HG03095 (cell line): ENCODE measurements around the gene RIPK4.
"Not testable (repeated sequence)": the region's sequence is repeated elsewhere in the genome, so short reads cannot be mapped to it uniquely, and the experiment has no call there.

Experiments used
- ATAC-seq: cut with Tn5 transposase; IDR thresholded peaks from one replicate; pipeline ENCODE4 v1.9.1; 2021; ENCODE audit warnings: moderate library complexity; ENCODE audit not compliant: unreplicated experiment

The RIPK4 gene

DNA sequence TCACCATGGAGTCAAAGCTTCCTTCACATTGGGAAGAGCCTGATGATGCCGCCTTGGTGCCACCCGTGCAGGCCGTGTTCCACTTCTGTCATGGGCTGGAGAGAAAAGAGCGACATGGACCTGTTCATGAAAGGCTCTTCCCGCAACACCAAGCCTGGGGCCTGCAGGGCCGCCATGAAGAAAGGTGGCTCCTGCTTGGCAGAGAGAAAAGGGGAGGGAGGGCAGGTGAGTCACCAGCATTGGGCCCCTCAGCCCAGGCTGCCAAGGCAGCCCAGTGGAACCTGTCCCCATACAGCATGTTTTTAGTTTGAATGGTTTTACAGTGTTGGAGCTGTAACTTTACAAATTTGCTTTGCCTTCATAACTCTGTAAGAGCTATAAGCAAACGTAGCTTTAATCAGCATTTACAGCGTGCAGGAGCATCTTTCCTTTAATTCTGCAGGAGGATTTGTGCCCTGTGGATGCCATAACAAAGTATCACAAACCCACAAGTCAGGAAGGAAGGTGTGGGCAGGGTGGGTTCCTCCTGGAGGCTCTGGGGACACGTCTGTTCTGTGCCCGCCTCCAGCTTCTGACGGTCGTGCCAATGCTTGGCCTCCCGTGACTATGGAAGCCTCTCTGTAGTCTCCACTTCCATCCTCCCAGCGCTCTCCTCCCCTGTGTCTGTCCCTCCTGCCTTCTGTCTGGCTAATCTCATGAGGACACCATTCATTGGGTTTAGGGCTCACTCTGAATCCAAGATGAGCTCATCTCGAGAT lies 49.1 kb downstream of the RIPK4 start:
- no peak for ATAC-seq

GRCh38 chr21:41716751-41717150 lies 50.1 kb downstream of the RIPK4 start:
- ATAC-seq: no peak

DNA sequence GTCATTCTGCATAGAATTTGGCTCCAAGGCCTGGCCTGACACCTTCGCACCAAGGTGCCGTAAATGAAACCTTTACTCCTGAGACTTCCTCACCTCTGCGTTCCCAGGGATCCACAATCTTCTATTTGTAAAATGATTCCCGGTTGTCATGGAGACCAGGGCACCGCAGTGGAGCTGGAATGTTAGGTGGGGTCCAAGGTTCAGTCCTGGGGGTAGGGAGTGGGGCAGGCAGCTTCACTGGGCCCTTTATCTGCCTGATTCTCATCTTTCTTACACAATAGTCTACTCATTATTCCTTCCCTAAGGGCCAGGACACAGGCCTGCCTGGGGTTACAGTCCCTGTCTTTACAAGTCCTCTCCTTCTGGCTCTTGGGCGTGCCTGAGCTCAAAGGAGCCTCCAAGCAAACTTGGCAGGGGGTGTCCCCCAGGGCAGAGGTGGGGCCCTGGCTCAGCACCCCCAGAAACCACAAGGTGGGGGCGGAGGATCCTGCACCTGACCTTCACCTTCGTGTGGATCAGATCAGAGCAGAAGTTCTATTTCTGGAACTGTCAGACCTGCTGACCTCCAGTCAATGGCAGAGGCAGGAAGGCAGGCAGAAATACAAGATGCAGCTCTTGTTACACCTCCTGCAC lies 51.1 kb downstream of the RIPK4 start:
- no peak for ATAC-seq

DNA sequence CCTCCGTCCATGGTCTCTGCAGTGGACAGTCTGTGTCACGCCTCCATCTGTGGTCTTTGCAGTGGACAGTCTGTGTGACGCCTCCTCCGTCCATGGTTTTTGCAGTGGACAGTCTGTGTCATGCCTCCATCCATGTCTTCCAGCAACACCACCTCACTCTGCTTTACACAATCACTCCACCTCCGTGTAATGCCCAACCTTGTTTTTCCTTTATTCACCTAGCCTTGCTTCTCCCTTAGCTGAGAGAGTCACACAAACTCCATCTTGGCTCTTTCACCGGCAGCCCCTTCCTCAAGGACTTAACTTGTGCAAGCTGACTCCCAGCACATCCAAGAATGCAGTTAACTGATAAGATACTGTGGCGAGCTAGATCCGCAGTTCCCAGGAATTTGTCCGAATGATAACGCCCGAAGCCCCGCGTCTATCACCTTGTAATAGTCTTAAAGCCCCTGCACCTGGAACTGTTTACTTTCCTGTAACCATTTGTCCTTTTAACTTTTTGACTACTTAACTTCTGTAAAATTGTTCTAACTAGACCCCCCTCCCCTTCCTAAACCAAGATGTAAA lies 52.5 kb downstream of the RIPK4 start:
- ATAC-seq: not testable (repeated sequence)

DNA sequence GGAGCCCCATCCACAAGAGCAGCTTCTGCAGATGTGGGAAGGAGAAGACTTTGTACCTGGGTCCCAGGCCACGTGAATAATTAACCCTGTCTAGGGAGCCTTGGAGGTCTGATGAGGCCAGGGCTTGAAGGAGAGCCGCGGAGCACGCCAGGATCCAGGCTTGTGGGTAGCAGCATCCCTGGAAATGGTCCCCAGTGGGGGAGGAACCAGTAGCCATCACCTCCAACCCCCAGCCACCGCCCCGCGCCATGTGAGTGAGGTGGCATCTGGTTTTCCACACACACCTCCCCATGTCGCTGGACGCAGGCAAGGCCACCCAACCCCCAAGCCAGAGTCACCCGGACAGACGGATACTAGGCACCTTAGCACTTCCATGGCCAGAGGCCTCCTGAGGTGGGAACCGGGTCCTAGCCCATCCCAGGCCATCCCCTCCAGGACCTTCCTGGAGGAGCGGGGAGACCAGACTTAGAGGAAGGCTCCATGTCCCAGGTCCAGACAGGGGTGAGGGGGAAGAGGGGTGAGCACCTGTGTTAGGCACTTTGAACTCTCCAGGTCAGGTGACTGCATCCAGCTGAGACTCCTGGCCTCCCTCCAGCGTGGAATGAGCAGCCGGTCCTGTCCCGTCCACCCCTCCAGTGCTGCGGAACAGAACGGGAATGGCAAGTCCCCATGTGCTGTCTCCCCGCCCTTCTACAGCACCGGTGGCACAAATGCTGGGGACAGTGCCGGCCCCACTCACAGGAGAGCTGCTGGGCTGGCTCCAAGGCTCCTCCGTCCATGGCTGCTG lies 53.2 kb downstream of the RIPK4 start:
- ATAC-seq: no peak

- no peak for ATAC-seq
Observed at GRCh38 chr21:41712730-41713129, 54.1 kb downstream of the RIPK4 start.

DNA sequence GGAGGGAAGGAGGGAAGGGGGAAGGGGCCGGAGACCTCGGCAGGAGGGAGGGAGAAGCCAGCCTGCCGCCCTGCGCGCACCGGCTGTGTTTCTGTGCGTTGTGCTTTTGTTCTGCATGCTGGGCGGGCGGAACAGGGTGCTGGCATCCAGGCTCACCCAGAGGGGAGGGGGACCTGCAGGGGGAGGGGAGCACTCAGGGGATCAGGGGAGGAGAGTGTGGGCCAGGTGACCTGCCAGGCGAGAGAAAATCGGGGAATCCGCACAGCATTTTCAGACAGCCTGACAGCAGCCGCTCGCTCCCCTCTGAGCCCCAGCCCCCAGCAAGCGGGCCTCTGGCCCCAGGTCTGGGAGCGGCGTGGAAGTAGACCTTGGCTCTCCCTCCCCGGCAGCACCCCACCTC lies 54.7 kb downstream of the RIPK4 start:
- no peak for ATAC-seq

DNA sequence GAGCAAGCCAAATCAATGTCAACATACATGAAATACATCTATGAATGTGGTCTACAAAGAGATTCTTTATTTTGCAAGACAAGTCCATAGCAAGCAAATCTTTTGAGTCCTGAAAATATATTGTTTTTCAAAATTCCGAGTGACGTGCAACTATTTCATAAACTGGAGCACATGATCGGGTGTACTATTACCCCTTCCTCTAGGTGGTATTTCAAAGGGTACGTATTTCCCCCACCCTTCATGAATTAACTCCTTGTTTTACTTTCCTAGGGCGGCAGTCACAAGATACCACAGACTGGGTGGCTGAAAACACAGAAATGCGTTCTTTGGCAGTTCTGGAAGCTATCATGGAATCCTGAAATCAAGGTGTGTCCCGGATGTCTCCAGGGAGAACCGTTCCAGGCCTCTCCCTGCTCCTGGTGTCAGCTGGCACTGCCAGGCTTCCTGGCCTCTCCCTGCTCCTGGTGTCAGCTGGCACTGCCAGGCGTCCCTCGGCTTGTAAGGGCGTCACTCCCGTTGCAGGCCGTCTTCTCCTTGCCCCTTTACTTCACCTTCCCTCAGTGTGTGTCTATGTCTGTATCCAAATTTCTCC lies 55.3 kb downstream of the RIPK4 start:
- no peak for ATAC-seq

DNA sequence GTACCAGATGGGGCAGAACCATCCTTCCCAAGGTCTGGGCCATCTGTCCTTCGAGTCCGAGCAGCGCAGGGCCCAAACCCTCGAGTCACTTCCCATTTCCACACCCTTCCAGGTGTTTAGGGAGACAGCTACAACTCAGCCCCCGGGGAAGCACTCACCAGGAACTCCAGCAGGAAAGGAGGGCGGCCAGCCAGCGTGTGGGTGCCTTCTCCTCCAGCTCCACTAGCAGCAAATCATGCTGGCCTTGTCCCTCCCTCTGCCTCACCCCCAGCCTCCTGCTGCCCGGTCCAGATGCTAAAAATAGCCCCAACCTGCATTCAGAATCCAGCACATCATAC lies 56.1 kb downstream of the RIPK4 start:
- no peak for ATAC-seq

- ATAC-seq: no peak
Observed at GRCh38 chr21:41709965-41710822, 56.7 kb downstream of the RIPK4 start.

- no peak for ATAC-seq
Observed at GRCh38 chr21:41709166-41709565, 57.7 kb downstream of the RIPK4 start.

- ATAC-seq: no peak
Observed at GRCh38 chr21:41707960-41708330, 58.9 kb downstream of the RIPK4 start.

- no peak for ATAC-seq
Observed at GRCh38 chr21:41707231-41707959, 59.5 kb downstream of the RIPK4 start.

- ATAC-seq: no peak
Observed at GRCh38 chr21:41706678-41707077, 60.2 kb downstream of the RIPK4 start.

GRCh38 chr21:41706263-41706639 lies 60.6 kb downstream of the RIPK4 start:
- ATAC-seq: no peak

GRCh38 chr21:41705546-41706262 lies 61.1 kb downstream of the RIPK4 start:
- ATAC-seq: no peak

- no peak for ATAC-seq
Observed at GRCh38 chr21:41703857-41704501, 62.9 kb downstream of the RIPK4 start.

DNA sequence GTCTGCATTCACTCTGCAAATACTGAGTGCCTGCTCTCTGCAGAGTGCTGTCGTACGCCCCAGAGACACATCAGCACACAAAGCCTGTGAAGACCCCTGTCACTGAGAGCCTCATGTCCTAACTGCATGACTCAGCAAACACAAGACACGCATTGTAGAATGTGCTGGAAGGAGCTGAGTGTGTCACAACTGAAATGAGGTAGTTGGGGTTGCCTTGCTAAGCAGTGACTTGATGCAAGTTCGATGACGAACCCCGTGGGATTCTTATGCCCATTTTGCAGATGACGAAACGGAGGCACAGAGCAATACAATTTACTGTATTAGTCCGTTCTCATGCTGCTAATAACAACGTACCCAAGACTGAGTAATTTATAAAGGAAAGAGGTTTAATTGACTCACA lies 65.1 kb downstream of the RIPK4 start:
- no peak for ATAC-seq

DNA sequence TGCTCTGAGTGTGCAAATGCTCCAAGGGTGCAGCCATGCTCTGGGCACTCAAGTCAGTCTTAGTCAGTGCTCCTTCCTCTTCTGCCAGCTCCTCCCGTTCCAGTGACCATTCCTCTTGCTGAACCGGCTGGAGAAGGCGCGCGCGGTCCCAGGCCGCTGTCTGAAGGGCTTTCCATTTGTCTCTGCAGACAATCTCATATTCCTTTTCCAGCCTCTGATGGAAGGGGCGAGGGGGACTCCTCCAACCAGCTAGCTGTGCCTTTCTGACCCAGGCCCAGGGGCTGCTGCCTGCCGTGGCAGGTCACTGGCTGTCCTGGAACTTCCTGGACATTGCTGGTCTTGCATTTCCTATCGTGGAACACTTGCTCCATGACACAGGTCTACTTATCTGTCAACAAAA lies 67.5 kb downstream of the RIPK4 start:
- no peak for ATAC-seq
